GM12891 (cell line): Measurements from ENCODE around the gene RNF40.

Experiments used
- PAX5 ChIP-seq: IDR thresholded peaks from 2 replicates; pipeline ENCODE4 v1.6.1; 2011; ENCODE audit warnings: low read length, moderate library complexity, mild to moderate bottlenecking; ENCODE audit not compliant: insufficient read depth, severe bottlenecking
- POLR2A ChIP-seq: IDR thresholded peaks from 2 replicates; pipeline ENCODE4 v1.6.1; 2011; ENCODE audit warnings: low read depth, low read length, control low read depth
- POLR2AphosphoS5 ChIP-seq: IDR thresholded peaks from 2 replicates; pipeline ENCODE4 v1.6.1; 2011; ENCODE audit warnings: low read depth, low read length, control low read depth
- POU2F2 ChIP-seq: IDR thresholded peaks from 2 replicates; pipeline ENCODE4 v1.6.1; 2011; ENCODE audit warnings: low read depth, mild to moderate bottlenecking, control low read depth, low read length, moderate library complexity
- SPI1 ChIP-seq: IDR thresholded peaks from 2 replicates; pipeline ENCODE4 v1.6.1; 2011; ENCODE audit warnings: low read depth, low read length, control low read depth
- TAF1 ChIP-seq: IDR thresholded peaks from 2 replicates; pipeline ENCODE4 v1.6.1; 2011; ENCODE audit warnings: low read depth, low read length, control low read depth

GRCh38 chr16:30820952-30821421, 58.9 kb downstream of the RNF40 start:
- no peak for TF ChIP-seq POLR2AphosphoS5
- TF ChIP-seq POLR2A = no peak
- no peak for TF ChIP-seq TAF1
- TF ChIP-seq SPI1 = no peak
- TF ChIP-seq POU2F2 = no peak
- TF ChIP-seq PAX5 = no peak
